HepG2 (cell line): ENCODE results near the gene PAM16. TPM values are rescaled to one million over a fixed set of nuclear protein-coding genes. Genes with fewer than 3 reads are reported as not detected.

Experiments used
- CREM ChIP-seq, 2 experiments: sonication (generic) in 1 of 2; formaldehyde crosslinking in 1 of 2; IDR thresholded peaks; 2 replicates each; pipeline versions ENCODE4 v1.4.0 to v1.6.1; 2016 to 2020; ENCODE audit warnings: antibody characterized with exemption in 1 of 2, mild to moderate bottlenecking in 1 of 2, missing genetic modification reagents in 1 of 2
- KLF9 ChIP-seq: IDR thresholded peaks from 2 replicates; pipeline ENCODE4 v1.6.1; 2016; ENCODE audit warnings: low read depth
- NR2F2 ChIP-seq: IDR thresholded peaks from 2 replicates; pipeline ENCODE4 v1.6.1; 2012; ENCODE audit warnings: low read depth, inconsistent platforms, borderline replicate concordance
- REL ChIP-seq: sonication (generic); formaldehyde crosslinking; conservative IDR thresholded peaks from 2 replicates; pipeline ENCODE4 v1.8.0; 2022; ENCODE audit warnings: mild to moderate bottlenecking, missing genetic modification reagents, moderate library complexity
- THAP9 ChIP-seq: sonication (generic); formaldehyde crosslinking; IDR thresholded peaks from 2 replicates; pipeline ENCODE4; 2020; ENCODE audit warnings: missing genetic modification reagents, mild to moderate bottlenecking, borderline replicate concordance
- ZFP36 ChIP-seq: fragments of 150-350 bp; IDR thresholded peaks from 2 replicates; pipeline ENCODE4 v1.6.1; 2018; ENCODE audit warnings: borderline replicate concordance, low read length, low read depth; ENCODE audit not compliant: partially characterized antibody
- ZNF407 ChIP-seq: sonication (generic); formaldehyde crosslinking; IDR thresholded peaks from one replicate; pipeline ENCODE4 v1.5.1; 2020; ENCODE audit warnings: mild to moderate bottlenecking, missing genetic modification reagents; ENCODE audit errors: not compliant biosample characterization
- ZNF770 ChIP-seq: sonication (generic); formaldehyde crosslinking; IDR thresholded peaks from 2 replicates; pipeline ENCODE4 v1.5.0; 2020; ENCODE audit warnings: mild to moderate bottlenecking, missing genetic modification reagents
- ZSCAN9 ChIP-seq: IDR thresholded peaks from 2 replicates; pipeline ENCODE4 v1.6.1; 2016; ENCODE audit warnings: borderline replicate concordance
- polyA plus RNA-seq, 8 experiments: library from polyadenylated mRNA; depleted of rRNA in 3 of 8; stranded (reverse) in 7 of 8; unstranded in 1 of 8; fragments of >200 nt; fragmentation: Illumina TruSeq in 4 of 8; extraction: Trizol in 4 of 8; gene quantifications; 2 replicates each; pipeline versions ENCODE4 v1.2.1 to v1.2.3, GENCODE V29; 2011 to 2016; ENCODE audit warnings: low read depth in 4 of 8, missing spikeins in 1 of 8, mixed read lengths in 1 of 8; ENCODE audit not compliant: insufficient read depth in 1 of 8
- total RNA-seq, 5 experiments: library from RNA; depleted of rRNA; stranded (reverse); fragments of >200 nt; fragmentation: Illumina TruSeq; extraction: Trizol; gene quantifications; 2 replicates each; pipeline ENCODE4 v1.2.3, GENCODE V29; 2016; ENCODE audit warnings: low read depth in 1 of 5

PAM16 gene
- total and polyA plus RNA-seq, 2 of the 13 experiments (the other 11 are each of a cell fraction or from before 2014, with no cell fraction given), result 51.5 to 51.8 TPM

- no peak for TF ChIP-seq ZNF407 (CRISPR knock-in tag)
- no peak for TF ChIP-seq KLF9 (CRISPR knock-in tag)
- TF ChIP-seq CREM (IDR thresholded peaks at IDR 0.05), result no peak
- no peak for TF ChIP-seq CREM (CRISPR knock-in tag; IDR thresholded peaks at IDR 0.05)
- TF ChIP-seq NR2F2, result no peak
- TF ChIP-seq ZFP36, result no peak
- no peak for TF ChIP-seq REL
- no peak for TF ChIP-seq ZSCAN9 (CRISPR knock-in tag)
- no peak for TF ChIP-seq ZNF770
- TF ChIP-seq THAP9, result no peak
- TF ChIP-seq, all 625 proteins: peak for 14
These were observed 23.6 kb downstream of the PAM16 start (continued) for GRCh38 chr16:4327386-4328045.
